Neural cell (in vitro differentiated cells): ENCODE measurements around the gene ASXL1. TPM values are rescaled to one million over a fixed set of nuclear protein-coding genes. Genes with fewer than 3 reads are reported as not detected.
A peak's percentile ranks its signal among the peaks of the same experiment; 100 is the strongest.

Source experiments
- H2AFZ ChIP-seq: fragments of 200-600, 300-800 bp; sonication (generic), shearing (Covaris generic); 2 replicates; pipeline ENCODE4 v1.6.0; 2014; ENCODE audit warnings: low read depth, mild to moderate bottlenecking, antibody characterized with exemption, low read length, moderate library complexity
- H3F3A ChIP-seq: fragments of 200-600 bp; shearing (Covaris generic); 2 replicates; pipeline ENCODE4 v1.6.1; 2016; ENCODE audit warnings: mild to moderate bottlenecking, moderate library complexity, mixed read lengths, antibody characterized with exemption, low read length; ENCODE audit not compliant: insufficient read depth, poor library complexity, severe bottlenecking
- H3K27ac ChIP-seq: fragments of 200-600, 300-800 bp; sonication (generic), shearing (Covaris generic); 2 replicates; pipeline ENCODE4 v1.5.1; 2014; ENCODE audit warnings: mild to moderate bottlenecking, low read length, moderate library complexity
- H3K27me3 ChIP-seq: fragments of 300-800, 200-600 bp; sonication (generic), shearing (Covaris generic); 2 replicates; pipeline ENCODE4 v1.6.0; 2014; ENCODE audit warnings: mild to moderate bottlenecking, low read depth, low read length, moderate library complexity; ENCODE audit not compliant: insufficient read depth
- H3K36me3 ChIP-seq: fragments of 300-800, 200-600 bp; sonication (generic), shearing (Covaris generic); 2 replicates; pipeline ENCODE4 v1.5.1; 2014; ENCODE audit warnings: mild to moderate bottlenecking, antibody characterized with exemption, low read length, moderate library complexity; ENCODE audit not compliant: insufficient read depth
- H3K4me2 ChIP-seq: fragments of 300-800, 200-600 bp; sonication (generic), shearing (Covaris generic); 2 replicates; pipeline ENCODE4 v1.6.0; 2014; ENCODE audit warnings: mild to moderate bottlenecking, low read length
- H3K4me3 ChIP-seq: fragments of 300-800, 200-600 bp; sonication (generic), shearing (Covaris generic); 2 replicates; pipeline ENCODE4 v1.5.1; 2014; ENCODE audit warnings: mild to moderate bottlenecking, low read length, moderate library complexity
- H3K79me2 ChIP-seq: fragments of 200-600 bp; shearing (Covaris generic); replicated peaks from 2 replicates; pipeline ENCODE4 v1.6.0; 2014; ENCODE audit warnings: mild to moderate bottlenecking, low read length, moderate library complexity; ENCODE audit not compliant: insufficient read depth
- H3K9ac ChIP-seq: fragments of 300-800, 200-600 bp; sonication (generic), shearing (Covaris generic); 2 replicates; pipeline ENCODE4 v1.6.1; 2016; ENCODE audit warnings: mild to moderate bottlenecking, low read length, mixed read lengths
- H3K9me2 ChIP-seq: fragments of 200-600 bp; shearing (Covaris generic); 2 replicates; pipeline ENCODE4 v1.6.1; 2016; ENCODE audit warnings: mild to moderate bottlenecking, low read length, mixed read lengths; ENCODE audit not compliant: insufficient read depth
- H3K9me3 ChIP-seq: fragments of 200-600, 300-800 bp; sonication (generic), shearing (Covaris generic); 2 replicates; pipeline ENCODE4 v1.6.1; 2016; ENCODE audit warnings: mild to moderate bottlenecking, mixed run types, low read length, moderate library complexity, mixed read lengths
- H4K20me1 ChIP-seq: fragments of 200-600 bp; shearing (Covaris generic); 2 replicates; pipeline ENCODE4 v1.6.1; 2016; ENCODE audit warnings: mild to moderate bottlenecking, mixed run types; ENCODE audit not compliant: insufficient read depth
- EP300 ChIP-seq: fragments of 450-650 bp; conservative IDR thresholded peaks from 2 replicates; pipeline ENCODE4 v1.6.1; 2014; ENCODE audit warnings: antibody characterized with exemption, mild to moderate bottlenecking, moderate library complexity; ENCODE audit not compliant: poor library complexity, severe bottlenecking
- EZH2 ChIP-seq: fragments of 200-600, 300-800 bp; shearing (Covaris generic), sonication (generic); IDR thresholded peaks from 2 replicates; pipeline ENCODE4 v1.6.1; 2014; ENCODE audit warnings: antibody characterized with exemption, low read length, borderline replicate concordance, mild to moderate bottlenecking; ENCODE audit not compliant: insufficient read depth, poor library complexity, severe bottlenecking
- MXI1 ChIP-seq: fragments of 450-650 bp; conservative IDR thresholded peaks from 2 replicates; pipeline ENCODE4 v1.6.1; 2014; ENCODE audit warnings: antibody characterized with exemption, mild to moderate bottlenecking; ENCODE audit not compliant: poor library complexity, severe bottlenecking
- POLR2AphosphoS5 ChIP-seq: IDR thresholded peaks from 2 replicates; pipeline ENCODE4 v1.6.1; 2012
- RAD21 ChIP-seq: fragments of 450-650 bp; conservative IDR thresholded peaks from 2 replicates; pipeline ENCODE4 v1.6.1; 2014; ENCODE audit warnings: antibody characterized with exemption, mild to moderate bottlenecking, moderate library complexity
- SMC3 ChIP-seq: fragments of 450-650 bp; conservative IDR thresholded peaks from 2 replicates; pipeline ENCODE4 v1.6.1; 2014; ENCODE audit warnings: antibody characterized with exemption, mild to moderate bottlenecking, moderate library complexity; ENCODE audit not compliant: poor library complexity
- TAF1 ChIP-seq: IDR thresholded peaks from 2 replicates; pipeline ENCODE4 v1.6.1; 2012; ENCODE audit warnings: low read depth
- polyA plus RNA-seq: library from polyadenylated mRNA; depleted of rRNA; stranded (reverse); fragments of >200 nt; gene quantifications from 2 replicates; pipeline ENCODE4 v1.2.3, GENCODE V29; 2014
- TF ChIP-seq, protein P1 (sequence below): fragments of 450-650 bp; IDR thresholded peaks from 2 replicates; pipeline ENCODE4 v1.5.1; 2014; ENCODE audit warnings: antibody characterized with exemption, mild to moderate bottlenecking, moderate library complexity; ENCODE audit not compliant: poor library complexity, severe bottlenecking
- TF ChIP-seq, protein P2 (sequence below): IDR thresholded peaks from 2 replicates; pipeline ENCODE4 v1.6.1; 2012; ENCODE audit warnings: borderline replicate concordance

The ASXL1 gene
- polyA plus RNA-seq, 1 donor from 2014 or later: 45.9 TPM

DNA sequence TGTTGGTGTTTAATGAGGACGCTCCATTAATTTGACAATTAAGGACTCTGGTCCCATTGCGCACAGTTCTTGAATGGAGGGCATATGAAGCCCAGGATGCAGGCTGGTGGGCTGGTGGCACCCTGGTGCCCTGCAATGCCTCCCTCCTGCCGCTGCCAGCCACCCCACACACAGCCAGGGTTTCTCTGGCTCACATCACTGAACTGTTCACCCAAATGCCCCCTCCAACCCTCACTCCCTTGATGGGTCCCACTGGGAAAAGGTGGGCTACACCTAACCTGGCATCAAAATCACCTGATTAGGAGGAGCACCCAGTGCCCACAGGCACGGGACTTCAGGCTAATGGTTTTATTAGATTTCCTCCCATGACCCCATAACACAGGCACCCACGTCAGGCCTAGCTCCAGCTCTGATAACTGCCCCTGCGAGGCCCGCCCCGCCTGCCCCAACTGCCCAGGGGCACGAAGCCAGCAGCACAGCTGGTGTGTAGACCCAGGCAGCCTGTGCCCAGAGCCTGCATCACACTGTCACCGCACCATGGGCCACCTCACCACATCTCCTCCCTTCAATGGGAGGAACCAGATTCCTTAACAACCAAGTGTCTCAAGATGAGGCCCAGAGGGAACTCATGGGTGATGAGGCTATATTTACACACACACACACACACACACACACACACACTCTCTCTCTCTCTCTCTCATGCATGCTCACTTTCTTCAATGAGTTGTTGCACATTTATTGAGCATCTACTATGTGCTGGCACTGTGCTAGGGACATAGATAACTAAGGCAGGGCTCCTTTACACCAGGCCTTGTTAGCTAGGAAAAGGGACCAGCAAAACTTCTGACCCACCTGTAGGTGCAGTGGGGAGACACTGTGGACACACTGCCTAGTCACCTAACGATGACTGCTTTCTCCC, 119.7 kb downstream of the ASXL1 start:
- H3K27ac ChIP-seq: no peak overlapping the region
- H3K4me3 ChIP-seq: no peak overlapping the region
- no peaks in the 10 kb centered on the region for H3K27me3 ChIP-seq
- no peaks in the 10 kb centered on the region for H3F3A ChIP-seq
- no peaks in the 10 kb centered on the region for H3K36me3 ChIP-seq
- H3K9ac ChIP-seq: no peak overlapping the region
- H3K79me2 ChIP-seq: peaks cover 95% of the 10 kb centered on the region
- no peak overlapping the region for H2AFZ ChIP-seq
- TF ChIP-seq, protein P1, sequence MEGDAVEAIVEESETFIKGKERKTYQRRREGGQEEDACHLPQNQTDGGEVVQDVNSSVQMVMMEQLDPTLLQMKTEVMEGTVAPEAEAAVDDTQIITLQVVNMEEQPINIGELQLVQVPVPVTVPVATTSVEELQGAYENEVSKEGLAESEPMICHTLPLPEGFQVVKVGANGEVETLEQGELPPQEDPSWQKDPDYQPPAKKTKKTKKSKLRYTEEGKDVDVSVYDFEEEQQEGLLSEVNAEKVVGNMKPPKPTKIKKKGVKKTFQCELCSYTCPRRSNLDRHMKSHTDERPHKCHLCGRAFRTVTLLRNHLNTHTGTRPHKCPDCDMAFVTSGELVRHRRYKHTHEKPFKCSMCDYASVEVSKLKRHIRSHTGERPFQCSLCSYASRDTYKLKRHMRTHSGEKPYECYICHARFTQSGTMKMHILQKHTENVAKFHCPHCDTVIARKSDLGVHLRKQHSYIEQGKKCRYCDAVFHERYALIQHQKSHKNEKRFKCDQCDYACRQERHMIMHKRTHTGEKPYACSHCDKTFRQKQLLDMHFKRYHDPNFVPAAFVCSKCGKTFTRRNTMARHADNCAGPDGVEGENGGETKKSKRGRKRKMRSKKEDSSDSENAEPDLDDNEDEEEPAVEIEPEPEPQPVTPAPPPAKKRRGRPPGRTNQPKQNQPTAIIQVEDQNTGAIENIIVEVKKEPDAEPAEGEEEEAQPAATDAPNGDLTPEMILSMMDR: no peak
- TF ChIP-seq, protein P2, sequence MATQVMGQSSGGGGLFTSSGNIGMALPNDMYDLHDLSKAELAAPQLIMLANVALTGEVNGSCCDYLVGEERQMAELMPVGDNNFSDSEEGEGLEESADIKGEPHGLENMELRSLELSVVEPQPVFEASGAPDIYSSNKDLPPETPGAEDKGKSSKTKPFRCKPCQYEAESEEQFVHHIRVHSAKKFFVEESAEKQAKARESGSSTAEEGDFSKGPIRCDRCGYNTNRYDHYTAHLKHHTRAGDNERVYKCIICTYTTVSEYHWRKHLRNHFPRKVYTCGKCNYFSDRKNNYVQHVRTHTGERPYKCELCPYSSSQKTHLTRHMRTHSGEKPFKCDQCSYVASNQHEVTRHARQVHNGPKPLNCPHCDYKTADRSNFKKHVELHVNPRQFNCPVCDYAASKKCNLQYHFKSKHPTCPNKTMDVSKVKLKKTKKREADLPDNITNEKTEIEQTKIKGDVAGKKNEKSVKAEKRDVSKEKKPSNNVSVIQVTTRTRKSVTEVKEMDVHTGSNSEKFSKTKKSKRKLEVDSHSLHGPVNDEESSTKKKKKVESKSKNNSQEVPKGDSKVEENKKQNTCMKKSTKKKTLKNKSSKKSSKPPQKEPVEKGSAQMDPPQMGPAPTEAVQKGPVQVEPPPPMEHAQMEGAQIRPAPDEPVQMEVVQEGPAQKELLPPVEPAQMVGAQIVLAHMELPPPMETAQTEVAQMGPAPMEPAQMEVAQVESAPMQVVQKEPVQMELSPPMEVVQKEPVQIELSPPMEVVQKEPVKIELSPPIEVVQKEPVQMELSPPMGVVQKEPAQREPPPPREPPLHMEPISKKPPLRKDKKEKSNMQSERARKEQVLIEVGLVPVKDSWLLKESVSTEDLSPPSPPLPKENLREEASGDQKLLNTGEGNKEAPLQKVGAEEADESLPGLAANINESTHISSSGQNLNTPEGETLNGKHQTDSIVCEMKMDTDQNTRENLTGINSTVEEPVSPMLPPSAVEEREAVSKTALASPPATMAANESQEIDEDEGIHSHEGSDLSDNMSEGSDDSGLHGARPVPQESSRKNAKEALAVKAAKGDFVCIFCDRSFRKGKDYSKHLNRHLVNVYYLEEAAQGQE: no peak
- TF ChIP-seq MXI1: no peak
- no peak for TF ChIP-seq POLR2AphosphoS5
- TF ChIP-seq TAF1: no peak
- no peak for TF ChIP-seq EZH2
- TF ChIP-seq SMC3: no peak
- TF ChIP-seq EP300: no peak
- TF ChIP-seq RAD21: no peak
- no peaks in the 10 kb centered on the region for H3K9me2 ChIP-seq
- H4K20me1 ChIP-seq: peaks cover 84% of the 10 kb centered on the region
- no peaks in the 10 kb centered on the region for H3K9me3 ChIP-seq
- no peak overlapping the region for H3K4me2 ChIP-seq

DNA sequence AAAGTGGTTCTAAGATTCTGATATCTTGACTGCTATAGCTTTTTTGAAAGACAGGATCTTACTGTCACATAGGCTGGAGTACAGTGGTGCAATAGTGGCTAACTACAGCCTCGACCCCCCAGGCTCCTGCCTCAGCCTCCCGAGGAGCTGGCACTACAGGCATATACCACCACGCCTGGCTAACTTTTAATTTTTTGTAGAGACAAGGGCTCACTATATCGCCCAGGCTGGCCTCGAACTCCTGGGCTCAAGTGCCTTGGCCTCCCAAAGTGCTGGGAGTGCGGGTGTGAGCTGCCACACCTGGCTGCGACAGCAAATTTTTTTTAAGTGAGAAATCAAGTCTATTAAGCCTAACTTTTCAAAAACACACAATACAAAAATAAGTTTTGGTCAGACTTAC, 120.4 kb downstream of the ASXL1 start:
- TF ChIP-seq TAF1 (no peak), RAD21 (no peak), POLR2AphosphoS5 (no peak), SMC3 (no peak), EZH2 (no peak), EP300 (no peak), MXI1 (no peak)
- TF ChIP-seq, protein P1: no peak
- TF ChIP-seq, protein P2: no peak
- peaks cover 77% of the 10 kb centered on the region for H4K20me1 ChIP-seq
- no peak overlapping the region for H3K9ac ChIP-seq

More for the DNA sequence above, 120.4 kb downstream of the ASXL1 start:
- Histone ChIP-seq H3K36me3 (no peaks in the 10 kb centered on the region), H3F3A (no peaks in the 10 kb centered on the region), H3K9me2 (no peaks in the 10 kb centered on the region), H3K79me2 (peaks cover 88% of the 10 kb centered on the region), H3K4me3 (peak overlapping the region; percentile 95), H3K9me3 (no peaks in the 10 kb centered on the region), H2AFZ (no peak overlapping the region), H3K27me3 (no peaks in the 10 kb centered on the region), H3K4me2 (no peak overlapping the region), H3K27ac (no peak overlapping the region)
